Prostate gland (tissue), 2 donors: ENCODE measurements around the gene CDC14A.

Experiments used
- POLR2A ChIP-seq: fragments of 450-650 bp; IDR thresholded peaks from one replicate; pipeline ENCODE4 v1.6.1; 2016; ENCODE audit warnings: antibody characterized with exemption, mild to moderate bottlenecking
- TF ChIP-seq, protein P1 (sequence below), 4 experiments: fragments of 200-600 bp in 2 of 4; fragments of 450-650 bp in 2 of 4; sonication (generic) in 2 of 4; IDR thresholded peaks; 1 replicate in 3 of 4; 2 replicates in 1 of 4; pipeline ENCODE4 v1.5.1; 2016 to 2019; ENCODE audit warnings: antibody characterized with exemption in 4 of 4, mild to moderate bottlenecking in 2 of 4, moderate library complexity in 2 of 4

DNA sequence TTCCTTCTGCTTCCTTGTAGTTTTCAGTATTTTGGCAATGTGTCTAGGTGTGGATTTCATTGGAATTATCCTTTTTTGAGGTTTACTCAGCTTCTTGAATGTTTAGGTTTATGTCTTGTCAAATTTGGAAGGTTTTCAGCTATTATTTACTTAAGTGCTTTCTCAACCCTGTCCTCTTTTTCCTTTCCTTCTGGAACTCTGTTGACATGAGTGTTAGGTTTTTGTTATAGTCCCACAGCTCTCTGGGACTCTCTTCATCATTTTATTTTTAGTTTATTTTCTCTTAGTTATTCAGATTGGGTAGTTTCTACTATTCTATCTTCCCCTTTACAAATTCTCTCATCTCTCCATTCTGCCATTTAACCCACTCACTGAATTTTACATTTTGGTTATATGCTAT is 122.5 kb downstream of the CDC14A start:
- TF ChIP-seq, protein P1, sequence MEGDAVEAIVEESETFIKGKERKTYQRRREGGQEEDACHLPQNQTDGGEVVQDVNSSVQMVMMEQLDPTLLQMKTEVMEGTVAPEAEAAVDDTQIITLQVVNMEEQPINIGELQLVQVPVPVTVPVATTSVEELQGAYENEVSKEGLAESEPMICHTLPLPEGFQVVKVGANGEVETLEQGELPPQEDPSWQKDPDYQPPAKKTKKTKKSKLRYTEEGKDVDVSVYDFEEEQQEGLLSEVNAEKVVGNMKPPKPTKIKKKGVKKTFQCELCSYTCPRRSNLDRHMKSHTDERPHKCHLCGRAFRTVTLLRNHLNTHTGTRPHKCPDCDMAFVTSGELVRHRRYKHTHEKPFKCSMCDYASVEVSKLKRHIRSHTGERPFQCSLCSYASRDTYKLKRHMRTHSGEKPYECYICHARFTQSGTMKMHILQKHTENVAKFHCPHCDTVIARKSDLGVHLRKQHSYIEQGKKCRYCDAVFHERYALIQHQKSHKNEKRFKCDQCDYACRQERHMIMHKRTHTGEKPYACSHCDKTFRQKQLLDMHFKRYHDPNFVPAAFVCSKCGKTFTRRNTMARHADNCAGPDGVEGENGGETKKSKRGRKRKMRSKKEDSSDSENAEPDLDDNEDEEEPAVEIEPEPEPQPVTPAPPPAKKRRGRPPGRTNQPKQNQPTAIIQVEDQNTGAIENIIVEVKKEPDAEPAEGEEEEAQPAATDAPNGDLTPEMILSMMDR (IDR thresholded peaks at IDR 0.05): no peak
- no peak for TF ChIP-seq POLR2A
